ENCODE results near the gene FTO.

- TF ChIP-seq, protein P1, sequence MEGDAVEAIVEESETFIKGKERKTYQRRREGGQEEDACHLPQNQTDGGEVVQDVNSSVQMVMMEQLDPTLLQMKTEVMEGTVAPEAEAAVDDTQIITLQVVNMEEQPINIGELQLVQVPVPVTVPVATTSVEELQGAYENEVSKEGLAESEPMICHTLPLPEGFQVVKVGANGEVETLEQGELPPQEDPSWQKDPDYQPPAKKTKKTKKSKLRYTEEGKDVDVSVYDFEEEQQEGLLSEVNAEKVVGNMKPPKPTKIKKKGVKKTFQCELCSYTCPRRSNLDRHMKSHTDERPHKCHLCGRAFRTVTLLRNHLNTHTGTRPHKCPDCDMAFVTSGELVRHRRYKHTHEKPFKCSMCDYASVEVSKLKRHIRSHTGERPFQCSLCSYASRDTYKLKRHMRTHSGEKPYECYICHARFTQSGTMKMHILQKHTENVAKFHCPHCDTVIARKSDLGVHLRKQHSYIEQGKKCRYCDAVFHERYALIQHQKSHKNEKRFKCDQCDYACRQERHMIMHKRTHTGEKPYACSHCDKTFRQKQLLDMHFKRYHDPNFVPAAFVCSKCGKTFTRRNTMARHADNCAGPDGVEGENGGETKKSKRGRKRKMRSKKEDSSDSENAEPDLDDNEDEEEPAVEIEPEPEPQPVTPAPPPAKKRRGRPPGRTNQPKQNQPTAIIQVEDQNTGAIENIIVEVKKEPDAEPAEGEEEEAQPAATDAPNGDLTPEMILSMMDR (IDR thresholded peaks at IDR 0.05; ENCODE audit: poor library complexity), result no peak
- TF ChIP-seq EZH2 (IDR thresholded peaks at IDR 0.05; ENCODE audit: borderline replicate concordance), result no peak
These were observed 470.8 kb downstream of the FTO start for GRCh38 chr16:54174750-54175149.

Measured in hepatocyte (in vitro differentiated cells).